ENCODE results near the gene KDM6B. TPM values are rescaled to one million over a fixed set of nuclear protein-coding genes. Genes with fewer than 3 reads are reported as not detected.

Gene KDM6B
- polyA plus RNA-seq, 1 experiment = 0.91 TPM

- Histone ChIP-seq H3K4me3 (ENCODE audit: low read depth, low read length) (no peak overlapping the region), H3K27me3 (ENCODE audit: control insufficient read depth, insufficient read depth, low read length) (peaks cover 7% of the 10 kb centered on the region), H3K36me3 (ENCODE audit: control insufficient read depth, insufficient read depth, low read length) (no peaks in the 10 kb centered on the region)
- DNase-seq (ENCODE audit: low read depth) = no peak
- no peak for TF ChIP-seq CTCF (IDR thresholded peaks at IDR 0.05; ENCODE audit: insufficient read depth, low read depth, low read length)
- POLR2A ChIA-PET = no interaction called here
- CTCF ChIA-PET = interaction anchor here (1.3 kb wide), 1 partner anchor 8 kb away, joined by 4 read pairs; no protein-coding TSS in a partner anchor
Observed at GRCh38 chr17:7814969-7815368, 19.0 kb upstream of the KDM6B start.

GRCh38 chr17:7816926-7817642 is 16.9 kb upstream of the KDM6B start:
- no peak overlapping the region for H3K4me3 ChIP-seq (ENCODE audit: low read depth, low read length)
- no peak for DNase-seq (ENCODE audit: low read depth)
- CTCF ChIA-PET = interaction anchor here (0.9 to 1.9 kb wide), 6 partner anchors 8 to 74 kb away, joined by 3 to 11 read pairs (median 4); partner anchors contain the start of gene CHD3
- H3K27me3 ChIP-seq (ENCODE audit: control insufficient read depth, insufficient read depth, low read length) = peaks cover 7% of the 10 kb centered on the region
- no peak for TF ChIP-seq CTCF (IDR thresholded peaks at IDR 0.05; ENCODE audit: insufficient read depth, low read depth, low read length)
- POLR2A ChIA-PET = no interaction called here
- H3K36me3 ChIP-seq (ENCODE audit: control insufficient read depth, insufficient read depth, low read length) = no peaks in the 10 kb centered on the region

- no peak for TF ChIP-seq CTCF (IDR thresholded peaks at IDR 0.05; ENCODE audit: insufficient read depth, low read depth, low read length)
- DNase-seq (ENCODE audit: low read depth) = no peak
- Histone ChIP-seq H3K36me3 (ENCODE audit: control insufficient read depth, insufficient read depth, low read length) (no peaks in the 10 kb centered on the region), H3K27me3 (ENCODE audit: control insufficient read depth, insufficient read depth, low read length) (peaks cover 7% of the 10 kb centered on the region), H3K4me3 (ENCODE audit: low read depth, low read length) (no peak overlapping the region)
- ChIA-PET CTCF (interaction anchor here (1.3 to 1.9 kb wide), 3 partner anchors 21 to 172 kb away, joined by 5 to 8 read pairs (median 7); no protein-coding TSS in a partner anchor), POLR2A (no interaction called here)
Observed at GRCh38 chr17:7817643-7817964, 16.4 kb upstream of the KDM6B start.

- ChIA-PET CTCF (interaction anchor here (1.0 to 1.9 kb wide), 5 partner anchors 17 to 172 kb away, joined by 3 to 8 read pairs (median 6); no protein-coding TSS in a partner anchor), POLR2A (no interaction called here)
- Histone ChIP-seq H3K36me3 (ENCODE audit: control insufficient read depth, insufficient read depth, low read length) (no peaks in the 10 kb centered on the region), H3K4me3 (ENCODE audit: low read depth, low read length) (no peak overlapping the region), H3K27me3 (ENCODE audit: control insufficient read depth, insufficient read depth, low read length) (peaks cover 7% of the 10 kb centered on the region)
- no peak for TF ChIP-seq CTCF (IDR thresholded peaks at IDR 0.05; ENCODE audit: insufficient read depth, low read depth, low read length)
- no peak for DNase-seq (ENCODE audit: low read depth)
Observed at GRCh38 chr17:7818026-7818425, 16.0 kb upstream of the KDM6B start.

- CTCF ChIA-PET = interaction anchor here (0.7 to 2.6 kb wide), 10 partner anchors 14 to 171 kb away, joined by 3 to 16 read pairs (median 4); partner anchors contain the start of gene KDM6B
- H3K36me3 ChIP-seq (ENCODE audit: control insufficient read depth, insufficient read depth, low read length) = no peaks in the 10 kb centered on the region
- DNase-seq (ENCODE audit: low read depth) = no peak
- no peak overlapping the region for H3K4me3 ChIP-seq (ENCODE audit: low read depth, low read length)
- POLR2A ChIA-PET = no interaction called here
- peaks cover 7% of the 10 kb centered on the region for H3K27me3 ChIP-seq (ENCODE audit: control insufficient read depth, insufficient read depth, low read length)
- TF ChIP-seq CTCF (IDR thresholded peaks at IDR 0.05; ENCODE audit: insufficient read depth, low read depth, low read length) = no peak
Observed at GRCh38 chr17:7818746-7819645, 15.0 kb upstream of the KDM6B start.

All from BJ (cell line).